ENCODE measurements around the gene DCHS2. TPM values are rescaled to one million over a fixed set of nuclear protein-coding genes. Genes with fewer than 3 reads are reported as not detected.

Gene DCHS2
- total RNA-seq, 1 donor from 2014 or later, result 17.7 TPM

GRCh38 chr4:154319736-154320135, 171.9 kb downstream of the DCHS2 start:
- DNase-seq, result no peak

GRCh38 chr4:154317201-154317999, 174.2 kb downstream of the DCHS2 start:
- no peak for DNase-seq

- no peak for DNase-seq
Measured at GRCh38 chr4:154315741-154316140, 175.9 kb downstream of the DCHS2 start.

DNA sequence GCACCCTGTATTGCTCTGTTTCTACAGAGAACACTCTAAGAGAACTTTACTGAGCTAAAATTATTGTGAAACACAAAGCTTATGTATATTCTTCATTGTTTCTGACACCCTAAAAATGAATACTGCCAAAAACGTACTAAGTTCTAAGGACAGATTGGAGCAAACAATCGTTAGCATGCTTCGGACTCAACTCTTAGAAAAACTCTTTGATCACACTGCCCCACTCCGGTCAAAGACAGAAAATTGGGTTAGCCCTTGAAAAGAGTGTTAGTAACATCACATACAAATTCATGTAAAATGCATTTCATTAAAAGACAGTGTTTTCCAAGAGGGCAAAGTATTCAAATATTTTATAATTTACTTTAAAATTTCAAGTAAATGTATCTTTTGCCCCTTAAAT, 177.4 kb downstream of the DCHS2 start:
- DNase-seq, result peak; percentile 10

- no peak for DNase-seq
Measured at GRCh38 chr4:154313004-154313585, 178.5 kb downstream of the DCHS2 start.

DNA sequence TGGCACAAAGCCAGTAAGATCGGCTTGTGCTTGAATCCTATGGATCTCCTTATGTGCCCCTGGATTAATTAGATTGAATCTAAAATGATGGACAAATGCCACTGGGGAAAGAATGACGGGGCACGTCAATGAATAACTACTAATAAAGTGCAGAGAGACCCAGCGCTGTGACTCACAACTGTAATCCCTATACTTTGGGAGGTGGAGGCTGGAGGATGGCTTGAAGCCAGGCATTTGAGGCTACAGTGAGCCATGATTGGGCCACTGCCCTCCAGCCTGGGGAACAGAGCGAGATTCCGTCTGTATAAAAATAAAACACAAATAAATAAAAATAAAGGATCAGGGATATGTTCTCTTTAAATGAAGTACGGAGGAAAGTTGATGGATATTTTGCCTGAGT, 179.4 kb downstream of the DCHS2 start:
- DNase-seq, result no peak

- DNase-seq, result no peak
Measured at GRCh38 chr4:154310578-154310977, 181.0 kb downstream of the DCHS2 start.

DNA sequence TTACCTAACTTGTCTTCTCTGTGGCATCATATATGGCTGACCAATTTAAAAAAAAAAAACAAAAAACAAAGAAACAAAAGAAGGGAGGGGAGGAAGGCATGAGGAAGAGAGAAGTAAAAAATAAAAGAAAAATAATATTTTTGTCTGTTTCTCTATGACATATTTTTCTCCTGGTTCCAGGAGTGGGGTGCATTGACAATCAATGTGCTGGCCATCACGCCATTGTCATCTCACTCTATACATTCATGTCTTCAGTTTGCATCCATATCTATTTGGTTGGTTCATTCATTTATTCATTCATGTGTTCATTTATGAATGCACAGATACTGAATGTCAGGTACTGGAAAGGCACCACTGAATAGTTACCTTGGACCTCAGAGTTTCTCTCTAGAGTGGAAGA, 183.4 kb downstream of the DCHS2 start:
- no peak for DNase-seq

GRCh38 chr4:154307451-154307850, 184.1 kb downstream of the DCHS2 start:
- no peak for DNase-seq

DNA sequence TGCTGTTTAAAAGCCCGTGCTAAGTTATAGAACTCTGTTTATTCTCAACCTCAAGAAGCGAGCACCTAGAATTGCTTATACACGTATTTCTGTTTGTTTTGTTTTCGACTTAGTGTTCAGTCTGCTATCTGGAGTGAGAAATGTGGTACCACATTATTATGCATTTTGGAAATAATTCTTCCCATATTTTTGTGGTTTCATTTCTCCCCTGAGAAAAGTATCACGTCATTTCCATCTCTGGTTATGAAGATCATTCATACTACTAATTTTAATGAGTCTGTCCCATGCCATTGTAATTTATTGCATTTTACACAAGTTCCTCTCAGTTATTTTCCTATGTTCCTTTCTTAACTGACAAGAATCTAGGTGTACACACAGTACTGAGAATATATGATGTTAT, 186.0 kb downstream of the DCHS2 start:
- DNase-seq, result peak; percentile 36

- DNase-seq, result no peak
Measured at GRCh38 chr4:154304679-154305078, 186.9 kb downstream of the DCHS2 start.

DNA sequence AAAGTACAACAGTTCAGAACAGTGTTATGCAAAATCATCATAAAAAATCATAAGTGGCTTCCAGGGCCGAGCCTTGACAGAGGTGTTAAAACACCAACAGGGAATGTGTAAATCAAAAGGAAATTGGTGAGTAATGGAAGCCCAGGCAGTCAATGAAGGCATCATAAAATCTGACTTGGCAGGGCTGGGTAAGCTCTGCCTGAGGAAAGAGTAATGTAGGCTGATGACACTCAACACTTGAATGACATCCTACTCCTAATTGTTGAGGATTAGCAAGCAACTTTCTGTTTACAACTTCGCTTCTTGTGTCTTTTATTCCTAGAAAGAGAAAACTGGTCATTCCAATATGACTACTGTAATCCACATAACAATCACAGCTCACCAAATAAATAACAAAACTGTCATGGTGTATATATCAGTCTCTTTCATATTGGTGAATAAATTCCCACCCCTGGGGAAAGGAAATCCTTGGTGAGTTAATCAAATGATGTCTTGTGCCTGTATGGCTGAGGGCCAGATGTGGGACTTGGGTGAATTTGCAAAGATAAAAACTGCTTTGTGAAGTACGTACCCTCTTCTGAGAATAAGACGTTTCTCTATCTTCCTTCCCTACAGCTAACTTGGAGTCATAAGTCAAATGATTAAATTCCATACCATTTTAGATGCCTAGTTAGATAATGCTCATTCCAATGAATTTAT, 196.8 kb downstream of the DCHS2 start:
- DNase-seq, result no peak

DNA sequence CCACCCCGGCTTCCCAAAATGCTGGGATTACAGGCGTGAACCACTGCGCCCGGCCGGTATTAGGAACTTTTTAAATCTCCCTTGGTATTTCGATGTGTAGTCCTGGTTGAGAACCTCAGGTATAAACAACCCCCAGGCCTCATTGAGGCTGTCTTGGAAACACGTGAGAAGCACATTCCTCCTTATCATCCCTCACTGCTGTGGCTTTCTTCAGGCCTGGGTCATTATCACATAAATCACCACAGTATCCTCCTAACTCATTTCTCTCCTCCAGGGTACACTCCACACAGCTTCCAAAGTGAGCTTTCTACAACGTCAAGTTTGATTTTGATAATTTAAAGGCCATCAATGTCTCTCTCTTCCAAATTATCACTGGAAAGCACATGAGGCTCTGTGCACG, 198.2 kb downstream of the DCHS2 start:
- DNase-seq, result no peak

DNA sequence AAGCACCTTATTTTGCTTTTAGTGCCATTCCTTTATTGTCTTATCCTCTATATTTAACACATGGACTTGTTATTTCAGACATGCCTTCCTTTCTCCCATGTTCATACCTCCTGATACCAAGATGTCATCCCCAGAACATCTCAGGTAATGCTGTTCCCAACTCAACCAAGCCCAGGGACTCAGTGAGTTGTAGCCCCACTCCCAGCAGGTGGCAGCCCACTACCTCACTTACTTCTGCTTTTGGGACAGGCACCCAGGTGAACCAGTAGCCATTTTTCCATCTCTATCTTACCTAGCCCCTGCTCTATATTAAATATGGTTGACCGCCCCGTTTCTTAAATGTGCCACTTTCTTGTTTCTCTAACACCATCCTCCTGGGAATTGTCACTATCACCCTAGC, 199.0 kb downstream of the DCHS2 start:
- DNase-seq, result no peak

GRCh38 chr4:154277172-154277571, 214.4 kb downstream of the DCHS2 start:
- no peak for DNase-seq

- no peak for DNase-seq
Measured at GRCh38 chr4:154276496-154276895, 215.1 kb downstream of the DCHS2 start.

DNA sequence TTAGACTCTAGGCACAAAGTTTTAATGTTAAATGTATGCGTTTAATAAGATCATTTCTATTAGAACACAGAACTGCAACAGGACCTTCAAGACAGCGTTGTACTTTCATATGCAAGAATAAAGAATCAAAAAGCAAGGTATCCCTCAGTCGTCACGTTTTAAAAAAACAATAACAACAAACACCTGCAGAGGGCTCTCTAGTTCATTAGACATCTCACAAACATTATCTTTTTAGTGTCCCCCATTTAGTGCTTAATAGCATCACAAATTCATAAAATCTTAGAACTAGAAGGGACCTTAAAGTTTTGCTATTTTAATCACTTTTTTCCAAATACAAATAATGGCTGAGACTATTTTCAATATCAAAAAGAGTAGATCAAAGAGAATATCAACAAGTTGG, 236.6 kb downstream of the DCHS2 start:
- no peak for DNase-seq

DNA sequence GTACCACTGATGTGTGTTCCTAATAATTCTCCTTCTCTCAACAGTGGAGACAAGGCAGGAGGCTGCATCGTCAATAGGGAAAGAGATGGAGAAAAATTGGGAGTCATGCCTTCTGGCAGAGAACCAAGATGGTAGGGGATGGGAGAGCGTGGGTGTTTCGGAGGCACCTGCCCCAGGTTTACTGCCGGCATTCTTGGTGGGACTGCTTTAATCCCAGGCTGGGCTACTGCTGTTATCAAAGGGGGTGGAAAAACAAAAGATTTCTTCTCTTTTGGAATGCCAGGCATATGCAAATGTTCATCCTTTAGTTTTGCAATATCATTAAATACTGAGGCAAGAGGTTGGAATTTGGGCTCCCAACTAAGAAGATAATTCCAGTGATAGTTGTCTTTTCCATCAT, 257.0 kb downstream of the DCHS2 start:
- DNase-seq, result no peak

DNA sequence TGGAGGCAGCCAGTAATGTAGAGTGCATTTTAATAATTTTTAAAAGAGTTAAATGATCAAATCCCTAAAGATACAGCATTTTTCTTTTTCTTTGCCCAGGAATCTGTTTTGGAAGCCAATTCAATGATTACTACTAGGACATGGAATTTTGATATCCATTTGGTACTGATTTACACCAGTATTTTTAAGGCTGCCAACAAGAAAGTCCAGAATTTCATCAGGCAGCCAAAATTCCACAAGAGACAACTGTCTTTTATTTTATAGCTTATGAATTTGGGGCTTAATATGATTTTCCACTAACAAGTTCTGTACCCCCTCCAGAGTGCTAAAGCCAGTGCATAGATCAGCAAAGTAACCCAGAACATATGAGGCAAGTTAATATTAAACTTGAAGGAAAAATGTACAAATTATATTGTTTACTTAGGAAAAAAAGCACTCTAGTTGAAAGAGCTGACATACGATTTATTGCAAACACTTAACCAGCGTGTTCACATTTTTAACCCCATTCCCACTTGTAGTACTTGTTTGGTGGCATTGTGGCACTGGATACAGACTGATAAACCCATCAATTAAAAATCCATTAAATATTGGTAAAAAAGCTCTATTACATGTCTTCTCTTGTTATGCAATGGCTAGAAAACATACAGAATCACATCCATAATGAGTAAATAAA, 259.7 kb downstream of the DCHS2 start:
- peak; percentile 69 for DNase-seq

DNA sequence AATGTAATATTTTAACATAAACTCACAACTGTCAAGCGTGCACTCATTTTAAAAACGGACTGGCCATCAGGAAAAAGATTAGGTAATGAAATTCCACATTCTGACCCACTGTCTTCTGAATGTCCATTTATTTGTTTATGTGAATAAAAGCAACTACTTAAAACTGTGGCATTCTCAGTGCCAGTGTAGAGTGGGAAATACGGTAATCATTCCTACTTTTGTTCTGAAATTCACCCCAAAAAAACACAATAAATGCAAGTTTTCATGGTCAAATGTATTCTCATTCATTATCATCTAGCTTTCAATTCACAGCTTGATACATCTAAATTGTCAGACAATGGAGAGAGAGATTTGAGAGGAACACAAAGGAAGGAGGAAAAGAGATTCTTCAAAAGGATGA, 260.9 kb downstream of the DCHS2 start:
- no peak for DNase-seq

DNA sequence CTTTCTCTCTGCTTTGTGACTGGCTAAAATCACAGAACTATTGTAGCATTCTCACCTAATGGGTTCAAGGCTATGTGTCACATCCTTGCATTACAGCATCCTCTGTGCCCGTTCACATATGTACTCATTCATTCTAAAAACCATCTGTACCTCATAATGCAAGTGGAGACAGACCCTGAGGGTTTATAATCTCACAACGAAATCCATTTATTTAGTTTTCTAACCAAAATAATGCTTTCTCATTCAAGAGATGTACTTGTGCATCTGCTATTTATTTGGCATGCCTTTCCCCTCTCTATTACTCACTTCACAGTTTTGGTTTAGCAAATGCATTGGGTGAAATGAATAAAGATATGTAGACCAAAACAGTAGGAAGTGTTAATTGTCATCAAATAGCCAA, 261.5 kb downstream of the DCHS2 start:
- DNase-seq, result no peak

- DNase-seq, result no peak
Measured at GRCh38 chr4:154222875-154223274, 268.7 kb downstream of the DCHS2 start.

GRCh38 chr4:154218051-154218450, 273.5 kb downstream of the DCHS2 start:
- no peak for DNase-seq
